NCI-H460 (cell line): ENCODE results near the gene PDLIM5. TPM values are rescaled to one million over a fixed set of nuclear protein-coding genes. Genes with fewer than 3 reads are reported as not detected.

Experiments used
- DNase-seq: peaks from one replicate; pipeline ENCODE4 v3.0.0-alpha.2; 2016; ENCODE audit warnings: low read depth; ENCODE audit errors: extremely low read depth
- total RNA-seq: library from RNA; depleted of rRNA; stranded (reverse); fragments of >200 nt; shearing (Covaris generic); gene quantifications from 2 replicates; pipeline ENCODE4 v1.2.3, GENCODE V29; 2014

PDLIM5 gene
- total RNA-seq, 1 experiment from 2014 or later = 252 TPM

DNA sequence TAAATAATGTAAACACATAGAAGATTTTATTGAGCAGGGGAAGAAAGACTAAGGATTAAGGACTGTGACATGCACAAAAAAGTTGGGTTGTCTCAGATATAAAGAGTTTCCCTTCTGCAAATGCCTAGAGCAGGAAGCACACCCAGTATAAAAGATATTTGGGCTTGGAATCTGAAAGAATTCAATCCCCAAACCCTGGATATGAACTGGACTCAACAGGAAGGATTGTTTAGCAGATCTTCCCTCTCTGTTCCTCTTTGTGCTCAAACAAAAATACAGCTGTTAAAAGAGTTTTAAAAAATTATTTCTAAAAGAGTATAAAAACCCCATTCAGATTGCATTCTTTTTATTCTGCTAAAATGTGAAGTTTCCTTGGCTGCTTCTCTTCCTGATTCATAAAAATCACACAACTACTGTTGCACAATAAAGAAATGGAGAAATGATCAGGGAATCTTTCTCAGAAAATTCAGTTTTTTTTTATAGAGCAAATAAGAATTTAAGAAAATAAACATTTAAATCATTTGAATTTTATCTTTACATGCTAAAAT, 71.4 kb downstream of the PDLIM5 start:
- no peak for DNase-seq

GRCh38 chr4:94523617-94524016, 71.9 kb downstream of the PDLIM5 start:
- DNase-seq = no peak

GRCh38 chr4:94525993-94526728, 74.4 kb downstream of the PDLIM5 start:
- no peak for DNase-seq

- no peak for DNase-seq
These were observed 76.0 kb downstream of the PDLIM5 start for GRCh38 chr4:94527556-94528233.

DNA sequence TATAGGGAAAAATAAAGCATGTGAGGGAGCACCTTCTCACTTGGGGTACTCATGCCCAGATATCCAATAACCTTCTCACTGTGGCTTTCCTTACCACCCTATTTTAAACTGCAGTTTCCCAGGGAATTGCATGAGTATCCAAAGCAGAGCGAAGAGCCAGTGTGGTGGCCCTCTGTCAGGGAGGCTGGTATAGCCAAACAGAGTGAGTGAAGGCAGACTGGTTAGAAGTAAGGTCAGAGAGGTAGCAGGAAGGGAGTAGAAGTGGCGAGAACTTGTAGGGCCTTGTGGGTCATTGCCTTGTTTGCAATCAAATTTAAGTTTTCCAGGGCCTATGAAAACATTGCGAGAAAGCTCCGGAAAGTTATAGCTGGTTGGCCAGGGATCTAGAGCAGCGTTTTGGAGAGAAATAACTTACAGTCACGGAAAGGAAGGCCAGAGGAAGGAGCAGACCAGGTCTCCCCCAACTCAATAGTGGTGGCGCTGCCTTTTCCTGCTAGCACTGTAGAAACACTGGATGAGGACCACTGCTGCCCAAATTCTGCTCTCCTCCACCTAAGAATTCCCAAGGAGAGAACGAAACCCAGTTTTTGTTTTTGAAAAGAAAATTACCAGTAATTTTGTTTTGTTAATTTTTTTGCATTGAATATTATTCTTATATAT, 77.2 kb downstream of the PDLIM5 start:
- no peak for DNase-seq

- DNase-seq = no peak
These were observed 78.3 kb downstream of the PDLIM5 start for GRCh38 chr4:94530073-94530472.

DNA sequence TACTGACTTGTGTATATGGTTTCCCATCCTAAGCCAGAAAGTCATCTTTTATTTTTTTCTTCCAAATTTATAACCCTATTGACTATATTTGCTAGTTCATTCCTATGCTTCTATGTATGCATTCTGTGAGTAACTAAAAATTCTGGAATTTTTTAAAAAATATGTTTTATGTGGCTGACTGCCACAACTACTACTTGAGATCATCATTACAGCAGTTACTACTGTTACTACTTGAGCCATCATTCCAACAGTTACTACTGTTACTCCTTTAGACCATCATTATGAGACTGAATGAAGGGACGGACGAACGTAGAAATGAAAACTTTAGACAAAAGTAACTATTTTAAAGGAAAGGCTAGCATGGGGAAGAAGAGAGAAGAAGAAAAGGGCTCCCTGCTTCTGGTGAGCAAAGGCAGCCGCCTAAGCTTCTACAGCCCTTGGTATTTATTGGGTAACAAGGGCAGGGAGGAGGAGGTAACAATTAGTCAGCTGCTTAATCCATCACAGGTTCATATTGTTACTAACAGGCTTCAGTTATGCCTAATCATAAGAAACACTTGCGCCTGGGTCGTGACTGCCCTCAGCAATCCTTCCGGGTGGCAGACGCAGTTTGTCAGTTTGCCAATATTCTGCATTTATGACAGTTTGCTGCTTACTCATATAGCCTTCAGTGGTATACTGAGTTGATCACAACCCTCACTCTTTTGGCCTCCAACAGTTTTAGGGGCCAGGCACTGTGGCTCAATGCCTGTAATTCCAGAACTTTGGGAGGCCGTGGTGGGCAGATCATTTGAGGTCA, 80.4 kb downstream of the PDLIM5 start:
- no peak for DNase-seq

- no peak for DNase-seq
These were observed 81.9 kb downstream of the PDLIM5 start for GRCh38 chr4:94533405-94534223.

DNA sequence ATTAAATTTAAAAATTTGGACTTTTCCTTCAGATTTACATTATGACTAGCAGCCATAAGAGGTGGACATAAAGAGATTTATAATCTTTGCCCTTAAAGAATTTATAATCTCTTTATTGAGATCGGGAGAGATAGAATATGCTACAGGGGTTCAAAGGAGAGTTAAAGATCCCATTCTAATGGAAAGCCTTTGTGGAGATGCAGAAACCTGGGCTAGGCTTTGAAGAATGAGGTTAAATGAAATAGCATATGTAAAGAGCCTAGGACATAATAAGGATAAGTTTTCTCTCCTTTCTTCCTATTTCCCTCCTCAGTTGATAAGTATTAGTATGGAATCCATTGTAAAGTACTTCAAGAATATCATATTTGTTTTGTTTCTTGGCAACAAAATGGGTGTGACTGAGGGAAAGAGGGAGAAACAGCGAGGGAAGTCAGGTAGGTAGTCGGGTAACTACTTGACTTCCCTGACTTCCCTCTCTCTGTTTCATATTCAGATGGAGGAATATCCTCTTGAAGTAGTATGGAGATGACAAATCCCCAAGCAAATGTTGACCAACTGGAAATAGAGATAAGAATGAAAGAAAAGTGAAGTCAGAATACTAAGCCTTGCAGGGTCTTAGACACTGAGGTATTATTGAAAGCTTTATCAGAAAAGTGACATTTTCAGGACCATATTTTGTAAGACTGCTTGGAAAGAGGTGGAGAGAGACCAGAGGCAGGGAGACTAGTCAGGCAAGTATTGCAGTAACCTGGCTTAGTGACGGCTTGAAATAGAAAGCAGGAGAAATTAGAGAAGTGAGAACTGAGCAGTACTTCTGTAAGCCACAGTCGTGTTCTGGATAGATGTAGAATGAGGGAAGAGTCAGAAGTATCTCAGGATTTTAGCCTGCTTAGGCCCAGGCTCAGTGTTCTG, 82.9 kb downstream of the PDLIM5 start:
- no peak for DNase-seq

GRCh38 chr4:94536049-94536448, 84.3 kb downstream of the PDLIM5 start:
- no peak for DNase-seq

GRCh38 chr4:94536649-94537469, 85.1 kb downstream of the PDLIM5 start:
- DNase-seq = no peak

DNA sequence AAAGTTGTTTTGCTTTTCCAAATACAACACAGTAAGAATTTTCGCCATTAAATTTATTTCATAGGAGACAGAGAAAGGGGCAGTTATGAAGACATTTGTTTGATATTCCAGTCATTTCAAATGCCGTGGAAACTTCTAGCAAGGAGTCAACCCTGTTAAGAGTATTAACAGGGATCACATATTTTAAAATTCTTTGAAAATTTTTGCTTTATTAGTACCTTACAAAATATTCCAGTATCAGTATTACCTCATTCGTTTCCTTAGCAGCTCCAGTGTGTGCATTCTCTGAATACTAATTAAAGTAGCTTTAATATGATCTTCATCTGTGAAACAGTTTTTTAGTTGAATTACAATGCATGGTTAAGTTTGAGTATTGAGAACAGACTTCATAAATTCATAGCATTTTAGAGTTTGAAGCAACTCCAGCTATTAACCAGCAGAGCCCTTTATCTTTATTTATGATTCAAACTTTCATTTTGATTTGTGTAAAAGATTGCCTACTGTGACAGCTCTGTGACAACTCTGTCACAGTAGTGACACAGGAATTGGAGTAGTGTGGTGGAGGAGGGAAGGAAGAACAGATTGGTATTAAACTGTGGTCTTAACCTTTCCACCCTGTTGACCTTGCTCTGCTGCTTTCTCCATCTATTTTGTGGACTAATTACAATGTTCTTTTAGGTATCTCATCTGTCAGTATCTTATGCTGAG, 86.3 kb downstream of the PDLIM5 start:
- DNase-seq = no peak

GRCh38 chr4:94540476-94540875, 88.7 kb downstream of the PDLIM5 start:
- no peak for DNase-seq

DNA sequence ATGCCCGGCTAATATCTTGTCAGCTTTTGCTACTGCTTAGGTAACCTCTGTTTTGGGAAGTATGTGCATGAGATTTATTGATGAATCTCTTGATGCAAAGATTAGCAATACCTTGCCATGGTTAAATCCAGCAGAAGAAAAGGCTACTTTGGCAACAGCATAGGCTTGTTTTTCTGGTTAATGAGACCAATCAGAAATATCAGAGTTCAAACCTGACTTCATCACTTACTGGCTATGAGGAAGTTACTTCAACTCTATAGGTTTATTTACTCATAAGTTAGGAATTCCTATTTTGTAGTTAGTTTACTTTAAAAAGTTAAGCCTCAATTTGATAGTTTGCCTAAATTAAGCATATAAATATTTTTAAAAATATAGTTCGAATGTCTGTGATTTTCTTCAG, 93.1 kb downstream of the PDLIM5 start:
- no peak for DNase-seq

- DNase-seq = no peak
These were observed 93.6 kb downstream of the PDLIM5 start for GRCh38 chr4:94545296-94545695.

- no peak for DNase-seq
These were observed 95.2 kb downstream of the PDLIM5 start for GRCh38 chr4:94546949-94547348.

DNA sequence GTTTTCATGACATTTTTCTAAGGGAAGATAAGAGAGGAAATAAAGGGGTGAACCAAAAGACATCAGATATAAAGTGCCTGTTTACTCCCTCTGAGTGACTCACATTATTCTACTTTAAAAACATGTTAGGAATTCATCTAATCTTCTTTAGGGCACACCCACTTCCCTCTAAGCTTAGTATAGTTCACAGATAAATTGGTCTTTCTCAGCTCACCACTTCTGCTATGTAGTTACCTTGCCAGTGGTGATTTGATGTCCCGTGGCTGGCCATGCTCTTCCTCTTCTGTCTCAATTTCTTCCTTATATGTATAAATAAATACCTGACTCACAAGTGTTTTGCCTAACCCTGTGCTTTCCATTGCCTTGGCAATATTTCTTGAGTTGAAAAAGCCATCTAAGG, 96.8 kb downstream of the PDLIM5 start:
- DNase-seq = no peak
